ENCODE results near the gene KCNK15. TPM values are rescaled to one million over a fixed set of nuclear protein-coding genes. Genes with fewer than 3 reads are reported as not detected.

KCNK15 gene
- total and polyA plus RNA-seq, 8 donors, result 0.09 to 3.1 (median 1.8) TPM; not detected in 5

DNA sequence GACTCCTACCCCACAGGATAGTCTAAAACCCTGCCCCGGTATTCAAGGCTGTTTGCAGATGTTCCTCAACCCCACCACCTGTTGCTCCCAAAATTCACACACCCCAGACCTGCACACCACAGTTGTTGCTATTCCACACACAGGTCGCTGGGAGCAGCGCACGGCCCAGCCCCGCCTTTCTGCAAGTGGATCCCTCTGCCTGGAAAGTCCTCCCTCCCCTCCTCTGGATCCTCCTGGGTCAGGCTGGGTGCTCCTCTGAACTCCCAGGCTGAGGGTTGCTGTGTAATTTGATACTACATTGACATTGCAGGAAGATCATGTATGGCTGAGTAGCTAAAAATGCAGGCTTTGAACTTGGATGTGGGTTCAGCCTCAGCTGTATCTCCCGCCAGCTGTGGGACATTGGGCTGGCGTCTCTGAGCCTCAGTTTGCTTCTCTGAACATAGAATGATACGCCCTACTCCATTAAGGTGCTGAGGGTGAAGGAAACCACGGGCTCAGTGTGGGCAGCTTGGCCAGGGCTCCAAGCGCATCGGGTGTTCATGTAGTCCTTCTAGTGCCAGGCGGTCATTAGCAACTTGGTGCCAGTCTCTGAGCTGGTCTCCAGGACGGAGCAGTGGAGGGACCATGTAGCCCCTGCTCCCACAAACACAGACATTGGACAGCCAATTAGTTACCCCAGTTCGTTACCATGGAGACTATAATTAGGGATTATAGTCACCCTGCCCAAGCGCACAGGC, 44.4 kb upstream of the KCNK15 start:
- no peak overlapping the region for H3K4me3 ChIP-seq
- H3K27me3 ChIP-seq, result no peaks in the 10 kb centered on the region
- peak; percentile 23 for ATAC-seq
- H3K9me3 ChIP-seq, result no peaks in the 10 kb centered on the region
- intact Hi-C loops (cut with DNase I), result no loop called here
- no peak overlapping the region for H3K27ac ChIP-seq
- peaks cover 13% of the 10 kb centered on the region in 2 donors for H3K4me1 ChIP-seq
- DNase-seq, result no peak
- H3K36me3 ChIP-seq, result no peaks in the 10 kb centered on the region
- TF ChIP-seq, protein P1, sequence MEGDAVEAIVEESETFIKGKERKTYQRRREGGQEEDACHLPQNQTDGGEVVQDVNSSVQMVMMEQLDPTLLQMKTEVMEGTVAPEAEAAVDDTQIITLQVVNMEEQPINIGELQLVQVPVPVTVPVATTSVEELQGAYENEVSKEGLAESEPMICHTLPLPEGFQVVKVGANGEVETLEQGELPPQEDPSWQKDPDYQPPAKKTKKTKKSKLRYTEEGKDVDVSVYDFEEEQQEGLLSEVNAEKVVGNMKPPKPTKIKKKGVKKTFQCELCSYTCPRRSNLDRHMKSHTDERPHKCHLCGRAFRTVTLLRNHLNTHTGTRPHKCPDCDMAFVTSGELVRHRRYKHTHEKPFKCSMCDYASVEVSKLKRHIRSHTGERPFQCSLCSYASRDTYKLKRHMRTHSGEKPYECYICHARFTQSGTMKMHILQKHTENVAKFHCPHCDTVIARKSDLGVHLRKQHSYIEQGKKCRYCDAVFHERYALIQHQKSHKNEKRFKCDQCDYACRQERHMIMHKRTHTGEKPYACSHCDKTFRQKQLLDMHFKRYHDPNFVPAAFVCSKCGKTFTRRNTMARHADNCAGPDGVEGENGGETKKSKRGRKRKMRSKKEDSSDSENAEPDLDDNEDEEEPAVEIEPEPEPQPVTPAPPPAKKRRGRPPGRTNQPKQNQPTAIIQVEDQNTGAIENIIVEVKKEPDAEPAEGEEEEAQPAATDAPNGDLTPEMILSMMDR (IDR thresholded peaks at IDR 0.05), result no peak

DNA sequence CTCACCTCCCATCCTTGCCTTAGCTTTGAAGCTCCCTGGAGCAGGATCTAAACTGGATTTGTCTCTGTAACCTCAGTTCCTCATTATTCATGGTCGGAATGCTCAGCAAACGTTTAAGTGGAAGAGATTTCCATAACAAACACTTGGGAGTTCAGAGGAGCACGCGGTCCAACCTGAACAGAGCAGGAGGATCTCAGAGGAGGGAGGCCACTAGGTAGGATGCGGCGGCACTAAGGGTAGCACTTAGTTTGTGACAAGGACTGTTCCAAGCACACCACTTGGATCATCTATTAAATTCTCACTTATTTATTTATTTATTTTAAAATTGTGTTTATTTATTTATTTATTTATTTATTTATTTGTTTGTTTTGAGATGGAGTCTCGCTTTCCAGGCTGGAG, 43.8 kb upstream of the KCNK15 start:
- TF ChIP-seq, protein P1 (IDR thresholded peaks at IDR 0.05), result no peak
- Histone ChIP-seq H3K4me1 (peaks cover 13% of the 10 kb centered on the region in 2 donors), H3K27ac (no peak overlapping the region)

DNA sequence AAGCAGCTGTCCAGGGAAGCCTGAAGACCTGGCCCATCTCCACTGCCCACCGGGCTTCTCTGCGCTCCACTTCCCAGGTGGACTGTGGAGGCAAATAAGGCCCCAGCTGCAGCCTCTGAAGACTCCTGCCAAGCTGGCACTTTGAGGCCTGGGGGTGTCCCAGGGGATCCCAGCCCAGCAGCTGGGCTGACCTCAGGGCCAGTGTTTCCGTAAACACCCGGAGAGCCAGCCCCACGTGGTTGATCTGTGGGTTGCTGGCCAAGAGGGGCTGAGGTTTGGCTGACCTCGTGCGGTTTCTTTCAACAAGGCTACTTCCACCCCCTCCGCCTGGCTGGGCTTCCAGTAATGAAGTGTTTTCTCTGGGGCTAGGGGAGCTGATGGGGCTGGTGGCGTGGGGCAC, 42.9 kb upstream of the KCNK15 start:
- DNase-seq, result peak in 3 of 4 donors; percentile 81 to 93 (median 85)
- no peaks in the 10 kb centered on the region for H3K27me3 ChIP-seq
- peak; percentile 77 for ATAC-seq
- no peak overlapping the region for H3K4me3 ChIP-seq
- intact Hi-C loops (cut with DNase I), result no loop called here
- peaks cover 13% of the 10 kb centered on the region in 2 donors for H3K4me1 ChIP-seq
- no peaks in the 10 kb centered on the region for H3K36me3 ChIP-seq
- H3K9me3 ChIP-seq, result no peaks in the 10 kb centered on the region
- H3K27ac ChIP-seq, result no peak overlapping the region
- TF ChIP-seq, protein P1 (IDR thresholded peaks at IDR 0.05), result no peak

More for the DNA sequence above, 43.8 kb upstream of the KCNK15 start:
- no peak for DNase-seq
- no peak for ATAC-seq
- Histone ChIP-seq H3K27me3 (no peaks in the 10 kb centered on the region), H3K9me3 (no peaks in the 10 kb centered on the region), H3K36me3 (no peaks in the 10 kb centered on the region), H3K4me3 (no peak overlapping the region)
- intact Hi-C loops (cut with DNase I), result no loop called here

DNA sequence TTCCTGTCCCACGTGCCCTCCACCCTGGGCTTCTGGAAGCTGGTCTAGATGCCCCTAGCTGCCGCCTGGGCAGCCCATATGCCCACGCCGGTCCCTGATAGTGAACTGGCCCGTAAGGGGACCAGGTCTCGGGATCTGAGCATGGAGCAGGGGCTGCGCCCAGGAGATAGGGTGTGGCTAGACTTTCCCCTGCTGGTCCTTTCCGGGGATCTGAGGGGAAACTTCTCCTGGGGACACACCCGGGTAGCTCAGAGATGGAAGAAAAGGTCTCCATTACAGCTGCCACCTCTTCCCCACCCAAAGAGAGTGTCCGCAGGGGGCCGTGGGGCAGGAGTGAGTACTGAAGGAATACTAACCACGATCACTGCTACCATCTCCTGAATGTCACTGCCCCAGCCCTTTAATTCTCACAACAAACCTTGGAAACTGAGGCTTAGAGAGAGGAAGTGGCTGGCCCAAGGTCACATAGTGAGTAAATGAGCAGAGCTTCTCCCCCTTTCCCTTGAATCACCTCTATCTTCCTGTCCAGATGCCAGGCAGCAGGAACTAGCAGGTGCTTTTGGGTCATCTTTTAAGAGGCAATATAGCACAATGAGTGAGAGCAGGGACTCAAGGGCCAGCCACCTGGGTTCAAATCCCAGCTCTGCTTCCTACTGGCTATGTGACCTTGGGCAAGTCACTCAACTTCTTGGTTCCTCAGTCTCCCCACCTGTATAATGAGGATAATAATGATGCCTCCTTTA, 42.3 kb upstream of the KCNK15 start:
- TF ChIP-seq, protein P1 (IDR thresholded peaks at IDR 0.05), result no peak
- Histone ChIP-seq H3K4me3 (no peak overlapping the region), H3K27me3 (no peaks in the 10 kb centered on the region), H3K27ac (no peak overlapping the region), H3K9me3 (no peaks in the 10 kb centered on the region), H3K36me3 (no peaks in the 10 kb centered on the region), H3K4me1 (peaks cover 13% of the 10 kb centered on the region in 2 donors)
- DNase-seq (no peak), ATAC-seq (peak; percentile 34)
- intact Hi-C loops (cut with DNase I), result no loop called here

DNA sequence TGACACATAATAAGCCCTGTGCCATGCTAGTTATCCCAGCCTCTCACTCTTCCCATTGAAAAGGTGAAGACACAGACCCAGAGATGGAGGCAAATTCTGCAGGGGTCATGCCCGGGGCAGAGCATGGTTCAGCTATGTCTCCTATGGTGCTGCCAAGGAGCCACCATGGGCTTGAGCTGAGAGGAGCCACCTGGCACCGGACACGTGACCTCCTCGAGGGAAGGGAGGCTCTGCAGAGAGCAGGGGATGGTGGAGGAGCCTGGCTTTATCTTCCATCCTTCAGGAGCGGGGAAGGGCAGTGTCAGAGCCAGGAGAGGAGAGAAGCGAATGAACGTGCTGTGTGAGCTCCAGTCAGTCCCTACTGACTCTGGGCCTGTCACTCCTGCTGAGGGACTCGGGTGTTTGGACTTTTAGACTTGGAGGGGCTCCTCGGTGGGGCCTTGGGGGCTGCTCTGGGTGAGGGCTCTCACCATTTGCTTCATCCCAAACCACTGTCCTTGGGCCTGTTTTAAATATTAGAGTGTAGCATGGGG, 41.6 kb upstream of the KCNK15 start:
- Histone ChIP-seq H3K4me1 (peaks cover 13% of the 10 kb centered on the region in 2 donors), H3K4me3 (no peak overlapping the region), H3K27me3 (no peaks in the 10 kb centered on the region), H3K36me3 (no peaks in the 10 kb centered on the region), H3K27ac (no peak overlapping the region), H3K9me3 (no peaks in the 10 kb centered on the region)
- intact Hi-C loops (cut with DNase I), result no loop called here
- DNase-seq, result no peak
- no peak for ATAC-seq
- TF ChIP-seq, protein P1 (IDR thresholded peaks at IDR 0.05), result no peak

Measured in left lung (tissue), 10 donors.